HEK293T (cell line): ENCODE data around the gene TOPBP1.

Source experiments
- BHLHE40 ChIP-seq: fragments of 450-650 bp; IDR thresholded peaks from 2 replicates; pipeline ENCODE4 v1.6.1; 2016; ENCODE audit warnings: mild to moderate bottlenecking, moderate library complexity, borderline replicate concordance
- ELF4 ChIP-seq: fragments of 450-650 bp; IDR thresholded peaks from 2 replicates; pipeline ENCODE4 v1.6.1; 2017; ENCODE audit warnings: antibody characterized with exemption
- HDGF ChIP-seq: fragments of 450-650 bp; IDR thresholded peaks from 2 replicates; pipeline ENCODE4 v1.6.1; 2017; ENCODE audit warnings: antibody characterized with exemption, borderline replicate concordance
- SUZ12 ChIP-seq: fragments of 450-650 bp; IDR thresholded peaks from 2 replicates; pipeline ENCODE4 v1.6.1; 2016; ENCODE audit warnings: mild to moderate bottlenecking

GRCh38 chr3:133675631-133676335 lies 14.0 kb upstream of the TOPBP1 start:
- TF ChIP-seq HDGF = no peak
- no peak for TF ChIP-seq ELF4
- no peak for TF ChIP-seq BHLHE40
- TF ChIP-seq SUZ12 = no peak
